Measurements from ENCODE around the gene ITGAX.

ITGAX gene

DNA sequence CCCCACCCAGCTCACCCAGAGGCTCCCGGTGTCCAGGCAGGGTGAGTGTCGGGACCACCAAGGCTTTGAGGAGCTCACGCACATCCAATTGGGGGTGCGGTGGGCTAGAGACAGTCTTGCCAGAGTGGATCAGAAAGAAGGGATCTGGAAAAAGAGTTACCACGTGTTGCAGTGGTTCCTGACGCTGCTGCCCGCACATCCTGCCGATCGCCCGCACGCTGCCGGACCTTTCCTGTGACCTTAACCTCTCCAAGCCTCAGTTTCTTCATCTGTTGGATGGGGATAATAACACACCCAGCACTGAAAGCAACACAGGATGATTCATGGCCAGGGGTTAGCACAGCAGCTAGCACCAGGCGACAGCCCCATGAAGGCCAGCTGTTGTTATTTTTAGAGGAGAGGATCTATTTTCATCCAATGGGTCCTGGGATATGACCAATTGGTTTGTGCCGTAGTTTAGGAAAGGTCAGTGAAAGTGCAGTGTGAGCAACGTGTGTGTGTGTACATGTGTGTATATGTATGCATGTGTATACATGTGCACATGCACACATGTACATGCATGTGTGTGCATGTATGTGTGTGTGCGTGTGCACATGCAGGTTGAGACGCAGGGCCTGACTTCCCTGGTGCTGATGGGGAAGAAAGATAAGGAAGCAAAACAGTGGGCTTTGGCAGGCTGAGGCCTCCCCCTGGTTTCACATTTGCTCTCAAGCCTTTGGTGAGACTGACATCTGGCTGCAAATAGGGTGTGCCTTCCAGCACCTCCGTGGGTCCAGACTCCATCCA, 2.5 kb downstream of the ITGAX start:
- peaks cover 47% of the 10 kb centered on the region for H3K4me1 Mint-ChIP-seq (ENCODE audit: low read depth)
- no peaks in the 10 kb centered on the region for H3K36me3 Mint-ChIP-seq (ENCODE audit: low read depth)
- H3K9me3 Mint-ChIP-seq: no peaks in the 10 kb centered on the region
- H3K27ac Mint-ChIP-seq: no peak overlapping the region
- H3K27me3 Mint-ChIP-seq: no peaks in the 10 kb centered on the region
- no peak overlapping the region for H3K4me3 Mint-ChIP-seq

DNA sequence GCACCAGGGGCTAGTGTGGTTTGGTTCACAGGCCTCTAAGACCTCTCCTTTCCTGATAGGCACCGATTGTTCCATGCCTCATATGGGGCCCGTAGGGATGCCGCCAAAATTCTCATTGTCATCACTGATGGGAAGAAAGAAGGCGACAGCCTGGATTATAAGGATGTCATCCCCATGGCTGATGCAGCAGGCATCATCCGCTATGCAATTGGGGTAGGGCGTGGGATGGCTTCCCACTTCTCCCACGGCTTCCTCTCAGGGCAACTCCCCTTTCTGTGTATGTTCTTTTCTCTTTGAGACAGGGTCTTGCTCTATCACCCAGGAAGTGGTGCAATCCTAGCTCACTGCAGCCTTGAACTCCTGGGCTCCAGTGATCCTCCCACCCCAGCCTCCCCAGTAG, 5.3 kb downstream of the ITGAX start:
- no peaks in the 10 kb centered on the region for H3K27me3 Mint-ChIP-seq
- H3K4me1 Mint-ChIP-seq (ENCODE audit: low read depth): peaks cover 32% of the 10 kb centered on the region
- no peaks in the 10 kb centered on the region for H3K9me3 Mint-ChIP-seq
- H3K4me3 Mint-ChIP-seq: no peak overlapping the region
- H3K36me3 Mint-ChIP-seq (ENCODE audit: low read depth): no peaks in the 10 kb centered on the region
- H3K27ac Mint-ChIP-seq: no peak overlapping the region

DNA sequence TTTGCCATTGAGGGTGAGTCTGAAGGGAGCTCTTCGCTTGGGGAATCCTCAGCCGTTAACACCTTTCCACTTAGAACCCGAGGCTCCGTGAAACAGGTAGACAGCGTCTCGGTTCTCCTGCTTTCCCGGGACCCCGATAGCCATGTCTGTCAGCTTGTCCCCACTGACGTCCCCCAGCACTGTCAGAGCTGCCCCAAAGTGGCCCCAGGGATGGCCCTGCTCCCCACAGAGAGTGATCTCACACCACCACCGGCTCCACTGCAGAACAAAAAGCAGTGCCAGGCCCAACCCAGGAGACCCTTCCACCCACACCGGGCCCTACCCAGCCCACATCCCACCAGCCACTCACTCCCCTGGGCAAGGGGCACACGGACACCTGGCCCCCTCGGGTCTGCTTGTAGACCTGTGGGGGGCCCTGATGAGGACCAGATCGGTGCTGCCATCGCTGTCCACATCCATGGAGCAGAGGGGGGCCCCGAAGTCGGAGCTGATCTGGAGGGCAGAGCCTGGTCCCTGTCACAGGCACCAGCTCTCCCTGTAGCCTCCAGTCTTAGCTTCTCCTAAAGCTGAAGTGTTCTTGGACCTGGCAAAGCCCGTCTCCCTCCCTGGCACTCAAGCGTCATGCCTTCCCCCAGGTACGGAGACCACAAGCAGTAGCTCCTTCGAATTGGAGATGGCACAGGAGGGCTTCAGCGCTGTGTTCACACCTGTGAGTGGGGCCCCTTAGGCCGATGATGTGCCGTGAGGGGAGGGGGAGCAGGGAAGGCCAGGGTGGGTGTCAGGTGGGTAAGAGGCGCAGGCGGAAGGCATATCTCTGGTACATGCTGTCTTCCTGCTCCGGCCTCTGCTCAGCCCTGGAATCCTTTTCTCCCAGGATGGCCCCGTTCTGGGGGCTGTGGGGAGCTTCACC, 6.5 kb downstream of the ITGAX start:
- H3K27me3 Mint-ChIP-seq: no peaks in the 10 kb centered on the region
- H3K4me1 Mint-ChIP-seq (ENCODE audit: low read depth): peaks cover 33% of the 10 kb centered on the region
- no peak overlapping the region for H3K4me3 Mint-ChIP-seq
- no peaks in the 10 kb centered on the region for H3K36me3 Mint-ChIP-seq (ENCODE audit: low read depth)
- no peak overlapping the region for H3K27ac Mint-ChIP-seq
- no peaks in the 10 kb centered on the region for H3K9me3 Mint-ChIP-seq

DNA sequence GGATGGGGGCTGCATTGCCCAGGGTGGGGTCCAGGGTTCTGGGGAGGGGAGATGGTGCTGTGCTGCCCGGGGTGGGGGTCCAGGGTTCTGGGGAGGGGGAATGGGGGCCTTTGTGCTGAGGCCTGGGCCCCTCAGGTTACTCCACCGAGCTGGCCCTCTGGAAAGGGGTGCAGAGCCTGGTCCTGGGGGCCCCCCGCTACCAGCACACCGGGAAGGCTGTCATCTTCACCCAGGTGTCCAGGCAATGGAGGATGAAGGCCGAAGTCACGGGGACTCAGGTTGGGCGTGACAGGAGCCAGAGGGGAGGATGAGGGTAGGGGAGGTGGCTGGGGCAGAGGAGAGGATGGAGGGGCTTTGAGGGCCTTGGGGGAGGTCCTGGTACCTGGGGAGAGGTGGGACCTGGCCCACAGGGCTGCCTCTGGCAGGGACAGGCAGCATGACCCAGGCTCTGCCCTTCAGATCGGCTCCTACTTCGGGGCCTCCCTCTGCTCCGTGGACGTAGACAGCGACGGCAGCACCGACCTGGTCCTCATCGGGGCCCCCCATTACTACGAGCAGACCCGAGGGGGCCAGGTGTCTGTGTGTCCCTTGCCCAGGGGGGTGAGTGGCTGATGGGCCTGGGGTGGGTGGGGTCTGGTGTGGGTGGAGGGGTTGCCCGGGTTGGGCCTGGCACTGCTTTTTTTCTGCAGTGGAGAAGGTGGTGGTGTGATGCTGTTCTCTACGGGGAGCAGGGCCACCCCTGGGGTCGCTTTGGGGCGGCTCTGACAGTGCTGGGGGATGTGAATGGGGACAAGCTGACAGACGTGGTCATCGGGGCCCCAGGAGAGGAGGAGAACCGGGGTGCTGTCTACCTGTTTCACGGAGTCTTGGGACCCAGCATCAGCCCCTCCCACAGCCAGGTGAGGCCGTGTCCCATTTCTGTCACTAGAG, 7.8 kb downstream of the ITGAX start:
- H3K9me3 Mint-ChIP-seq: no peaks in the 10 kb centered on the region
- no peaks in the 10 kb centered on the region for H3K27me3 Mint-ChIP-seq
- no peak overlapping the region for H3K4me3 Mint-ChIP-seq
- no peak overlapping the region for H3K27ac Mint-ChIP-seq
- no peaks in the 10 kb centered on the region for H3K36me3 Mint-ChIP-seq (ENCODE audit: low read depth)
- H3K4me1 Mint-ChIP-seq (ENCODE audit: low read depth): peaks cover 33% of the 10 kb centered on the region

DNA sequence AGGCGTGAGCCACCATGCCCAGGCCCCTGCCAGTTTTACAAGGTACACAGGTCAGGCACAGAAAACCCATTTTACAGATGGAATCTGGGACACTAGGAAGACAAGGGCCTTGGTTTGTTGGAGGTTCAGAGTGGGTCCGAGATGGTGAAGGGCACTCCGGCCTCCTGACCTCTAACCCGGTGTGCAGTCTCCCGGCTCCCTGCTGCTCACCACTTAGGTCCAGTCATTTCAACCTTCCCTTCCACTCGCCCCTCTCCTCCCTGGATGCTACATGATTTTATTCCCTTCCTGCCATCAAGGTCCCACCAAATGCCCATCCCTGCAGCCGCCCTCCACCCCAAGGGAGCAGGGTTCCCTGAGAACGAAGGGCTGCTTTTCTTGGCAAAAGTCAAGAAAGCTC, 8.7 kb downstream of the ITGAX start:
- no peaks in the 10 kb centered on the region for H3K27me3 Mint-ChIP-seq
- H3K9me3 Mint-ChIP-seq: no peaks in the 10 kb centered on the region
- peaks cover 32% of the 10 kb centered on the region for H3K4me1 Mint-ChIP-seq (ENCODE audit: low read depth)
- H3K4me3 Mint-ChIP-seq: no peak overlapping the region
- no peak overlapping the region for H3K27ac Mint-ChIP-seq
- H3K36me3 Mint-ChIP-seq (ENCODE audit: low read depth): no peaks in the 10 kb centered on the region

DNA sequence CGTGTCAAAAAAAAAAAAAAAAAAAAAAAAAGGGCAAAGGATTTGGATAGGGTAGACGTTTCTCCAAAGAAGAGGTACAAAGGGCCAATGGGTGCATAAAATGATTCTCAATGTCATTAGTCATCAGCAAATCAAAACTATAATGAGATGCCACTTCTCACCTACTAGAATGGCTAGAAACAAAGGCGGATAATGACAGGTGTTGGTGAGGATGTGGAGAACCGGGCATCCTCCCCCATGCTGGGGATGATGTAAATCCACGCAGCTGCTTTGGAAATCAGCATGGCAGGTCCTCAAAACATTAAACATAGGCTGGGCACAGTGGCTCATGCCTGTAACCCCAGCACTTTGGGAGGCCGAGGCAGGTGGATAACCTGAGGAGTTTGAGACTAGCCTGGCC, 9.4 kb downstream of the ITGAX start:
- no peaks in the 10 kb centered on the region for H3K27me3 Mint-ChIP-seq
- no peak overlapping the region for H3K27ac Mint-ChIP-seq
- H3K36me3 Mint-ChIP-seq (ENCODE audit: low read depth): no peaks in the 10 kb centered on the region
- H3K4me1 Mint-ChIP-seq (ENCODE audit: low read depth): peaks cover 32% of the 10 kb centered on the region
- H3K9me3 Mint-ChIP-seq: no peaks in the 10 kb centered on the region
- no peak overlapping the region for H3K4me3 Mint-ChIP-seq

DNA sequence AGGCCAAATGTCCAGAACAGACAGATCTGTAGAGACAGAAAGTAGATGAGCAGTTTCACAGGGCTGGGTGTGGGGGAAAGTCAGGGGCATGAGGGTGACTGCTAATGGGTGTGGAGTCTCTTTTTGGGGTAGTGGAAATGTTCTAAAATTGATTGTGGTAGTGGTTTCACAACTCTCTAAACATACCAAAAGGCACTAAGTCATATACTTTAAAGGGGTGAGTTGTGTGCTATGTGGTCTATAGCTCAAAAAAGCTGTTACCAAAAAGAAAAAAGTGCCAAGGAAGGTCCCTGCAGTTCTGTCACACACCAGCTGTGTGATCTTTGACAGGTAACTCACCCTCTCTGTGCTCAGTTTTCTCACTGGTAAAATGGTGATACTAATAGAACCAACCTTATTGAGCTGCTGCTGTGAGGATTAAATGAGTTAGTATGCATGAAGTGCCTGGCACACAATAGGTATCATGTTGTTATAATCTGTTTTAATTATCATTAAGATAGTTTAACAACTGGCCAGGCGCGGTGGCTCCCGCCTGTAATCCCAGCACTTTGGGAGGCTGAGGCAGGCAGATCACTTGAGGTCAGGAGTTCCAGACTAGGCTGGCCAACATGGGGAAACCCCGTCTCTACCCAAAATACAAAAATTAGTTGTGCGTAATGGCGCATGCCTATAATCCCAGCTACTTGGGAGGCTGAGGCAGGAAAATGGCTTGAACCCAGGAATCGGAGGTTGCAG, 10.3 kb downstream of the ITGAX start:
- Mint-ChIP-seq H3K36me3 (ENCODE audit: low read depth) (no peaks in the 10 kb centered on the region), H3K4me1 (ENCODE audit: low read depth) (peaks cover 32% of the 10 kb centered on the region)

DNA sequence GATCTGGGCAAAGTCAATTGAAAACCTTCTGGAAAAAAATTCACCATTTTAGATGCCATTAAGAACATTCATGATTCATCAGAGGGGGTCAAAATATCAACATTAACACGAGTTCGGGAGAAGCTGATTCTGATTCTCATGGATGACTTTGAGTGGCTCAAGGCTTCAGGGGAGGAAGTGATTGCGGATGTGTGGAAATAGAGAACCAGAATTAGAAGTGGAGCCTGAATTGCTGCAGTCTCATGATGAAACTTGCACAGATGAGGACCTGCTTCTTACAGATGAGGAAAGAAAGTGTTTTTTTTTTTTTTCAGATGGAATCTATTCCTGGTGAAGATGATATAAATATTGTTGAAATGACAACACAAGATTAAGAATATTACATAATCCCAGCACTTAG, 12.9 kb downstream of the ITGAX start:
- no peak overlapping the region for H3K27ac Mint-ChIP-seq

More for the DNA sequence above, 10.3 kb downstream of the ITGAX start:
- no peak overlapping the region for H3K27ac Mint-ChIP-seq
- H3K27me3 Mint-ChIP-seq: no peaks in the 10 kb centered on the region
- H3K9me3 Mint-ChIP-seq: no peaks in the 10 kb centered on the region
- H3K4me3 Mint-ChIP-seq: no peak overlapping the region

DNA sequence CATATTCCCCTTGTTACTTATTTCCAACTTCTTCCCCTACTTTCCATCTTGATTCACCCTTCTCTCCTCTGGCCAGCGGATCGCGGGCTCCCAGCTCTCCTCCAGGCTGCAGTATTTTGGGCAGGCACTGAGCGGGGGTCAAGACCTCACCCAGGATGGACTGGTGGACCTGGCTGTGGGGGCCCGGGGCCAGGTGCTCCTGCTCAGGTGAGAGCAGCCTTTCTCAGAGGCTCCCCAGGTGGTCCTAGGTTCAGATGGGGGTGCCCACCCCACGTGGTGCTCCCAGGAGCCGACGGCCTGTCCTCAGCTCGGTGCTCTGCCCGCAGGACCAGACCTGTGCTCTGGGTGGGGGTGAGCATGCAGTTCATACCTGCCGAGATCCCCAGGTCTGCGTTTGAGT, 16.0 kb downstream of the ITGAX start:
- H3K27ac Mint-ChIP-seq: no peak overlapping the region
- no peak overlapping the region for H3K4me3 Mint-ChIP-seq
- no peaks in the 10 kb centered on the region for H3K36me3 Mint-ChIP-seq (ENCODE audit: low read depth)
- no peaks in the 10 kb centered on the region for H3K27me3 Mint-ChIP-seq
- peaks cover 5% of the 10 kb centered on the region for H3K9me3 Mint-ChIP-seq
- H3K4me1 Mint-ChIP-seq (ENCODE audit: low read depth): peaks cover 16% of the 10 kb centered on the region

More for the DNA sequence above, 12.9 kb downstream of the ITGAX start:
- H3K27me3 Mint-ChIP-seq: no peaks in the 10 kb centered on the region
- peaks cover 32% of the 10 kb centered on the region for H3K4me1 Mint-ChIP-seq (ENCODE audit: low read depth)
- no peaks in the 10 kb centered on the region for H3K9me3 Mint-ChIP-seq
- no peak overlapping the region for H3K4me3 Mint-ChIP-seq
- H3K36me3 Mint-ChIP-seq (ENCODE audit: low read depth): no peaks in the 10 kb centered on the region

DNA sequence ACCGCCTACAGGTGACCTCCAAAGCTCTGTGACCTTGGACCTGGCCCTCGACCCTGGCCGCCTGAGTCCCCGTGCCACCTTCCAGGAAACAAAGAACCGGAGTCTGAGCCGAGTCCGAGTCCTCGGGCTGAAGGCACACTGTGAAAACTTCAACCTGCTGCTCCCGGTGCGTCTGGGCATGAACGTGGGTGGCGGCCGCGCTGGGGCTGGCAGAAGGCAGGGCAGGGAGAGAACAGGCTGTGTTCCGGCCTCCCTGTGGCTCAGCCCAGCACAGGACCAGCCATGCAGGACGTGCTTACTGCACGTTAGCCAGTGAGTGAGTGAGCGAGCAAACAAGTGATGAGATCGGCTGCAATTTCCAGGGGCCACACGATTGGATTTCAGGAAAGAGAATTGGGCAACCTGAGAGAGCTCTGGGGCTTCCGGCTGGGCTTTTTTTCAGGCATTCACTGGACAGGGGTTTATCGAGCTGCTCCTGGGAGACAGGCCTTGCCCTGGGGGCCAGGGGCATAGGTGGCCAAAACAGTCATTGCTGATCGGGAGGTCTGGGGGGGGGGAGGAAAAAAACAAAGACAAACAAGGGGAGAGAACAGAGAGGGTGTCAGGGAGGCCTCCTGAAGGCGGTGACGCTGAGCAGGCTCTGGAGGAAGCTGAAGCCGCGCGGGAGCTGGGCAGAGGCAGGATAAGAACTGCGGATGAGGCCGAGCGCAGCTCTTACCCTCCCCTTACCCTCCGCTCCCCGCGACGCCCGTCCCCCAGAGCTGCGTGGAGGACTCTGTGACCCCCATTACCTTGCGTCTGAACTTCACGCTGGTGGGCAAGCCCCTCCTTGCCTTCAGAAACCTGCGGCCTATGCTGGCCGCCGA, 16.9 kb downstream of the ITGAX start:
- H3K27me3 Mint-ChIP-seq: no peaks in the 10 kb centered on the region
- peaks cover 8% of the 10 kb centered on the region for H3K4me1 Mint-ChIP-seq (ENCODE audit: low read depth)
- H3K36me3 Mint-ChIP-seq (ENCODE audit: low read depth): no peaks in the 10 kb centered on the region
- H3K4me3 Mint-ChIP-seq: no peak overlapping the region
- H3K9me3 Mint-ChIP-seq: peaks cover 5% of the 10 kb centered on the region
- H3K27ac Mint-ChIP-seq: no peak overlapping the region

DNA sequence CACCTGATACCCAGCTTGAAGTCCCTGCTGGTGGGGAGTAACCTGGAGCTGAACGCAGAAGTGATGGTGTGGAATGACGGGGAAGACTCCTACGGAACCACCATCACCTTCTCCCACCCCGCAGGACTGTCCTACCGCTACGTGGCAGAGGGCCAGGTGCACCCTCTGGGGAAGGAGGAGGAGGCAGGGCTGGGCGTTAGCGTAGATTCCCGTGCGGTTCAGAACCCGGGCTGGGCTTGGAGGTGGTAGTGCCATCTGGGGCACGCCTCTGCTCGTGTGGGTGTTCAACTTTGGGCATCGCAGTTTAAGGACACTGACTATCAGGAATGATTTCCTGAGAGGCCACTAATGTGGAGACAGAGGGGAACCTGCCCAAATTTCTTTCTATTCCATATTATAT, 18.3 kb downstream of the ITGAX start:
- H3K4me1 Mint-ChIP-seq (ENCODE audit: low read depth): no peaks in the 10 kb centered on the region
- no peak overlapping the region for H3K27ac Mint-ChIP-seq

DNA sequence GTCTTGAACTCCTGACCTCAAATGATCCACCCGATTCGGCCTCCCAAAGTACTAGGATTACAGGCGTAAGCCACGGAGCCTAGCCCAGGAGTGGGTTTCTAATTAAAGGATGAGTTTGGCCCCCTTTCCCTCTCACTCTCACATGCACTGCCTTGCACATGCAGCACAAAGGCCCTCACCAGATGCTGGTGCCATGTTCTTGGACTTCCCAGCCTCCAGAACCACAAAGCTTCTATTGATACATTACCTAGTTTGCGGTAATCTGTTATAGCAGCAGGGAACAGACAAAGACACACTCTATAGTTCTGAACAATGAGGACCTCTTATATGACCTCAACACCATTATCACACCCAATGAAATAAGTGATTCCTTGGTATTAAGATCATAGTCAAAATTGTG, 20.3 kb downstream of the ITGAX start:
- Mint-ChIP-seq H3K27ac (no peak overlapping the region), H3K4me3 (no peak overlapping the region), H3K36me3 (ENCODE audit: low read depth) (no peaks in the 10 kb centered on the region), H3K4me1 (ENCODE audit: low read depth) (no peaks in the 10 kb centered on the region), H3K27me3 (no peaks in the 10 kb centered on the region), H3K9me3 (peaks cover 5% of the 10 kb centered on the region)

More for the DNA sequence above, 18.3 kb downstream of the ITGAX start:
- Mint-ChIP-seq H3K4me3 (no peak overlapping the region), H3K9me3 (peaks cover 5% of the 10 kb centered on the region), H3K36me3 (ENCODE audit: low read depth) (no peaks in the 10 kb centered on the region), H3K27me3 (no peaks in the 10 kb centered on the region)

DNA sequence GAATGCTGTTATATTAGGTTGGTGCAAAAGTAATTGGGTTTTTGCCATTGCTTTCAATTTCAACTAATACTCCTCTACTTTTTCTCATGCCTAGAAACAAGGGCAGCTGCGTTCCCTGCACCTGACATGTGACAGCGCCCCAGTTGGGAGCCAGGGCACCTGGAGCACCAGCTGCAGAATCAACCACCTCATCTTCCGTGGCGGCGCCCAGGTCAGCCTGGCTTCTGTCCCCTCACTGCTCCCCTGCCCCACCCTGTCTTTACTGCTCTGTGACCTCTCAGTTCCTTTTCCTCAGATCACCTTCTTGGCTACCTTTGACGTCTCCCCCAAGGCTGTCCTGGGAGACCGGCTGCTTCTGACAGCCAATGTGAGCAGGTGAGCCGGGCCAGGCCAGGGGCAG, 21.7 kb downstream of the ITGAX start:
- H3K9me3 Mint-ChIP-seq: peaks cover 5% of the 10 kb centered on the region
- no peak overlapping the region for H3K4me3 Mint-ChIP-seq
- H3K36me3 Mint-ChIP-seq (ENCODE audit: low read depth): no peaks in the 10 kb centered on the region
- no peak overlapping the region for H3K27ac Mint-ChIP-seq
- H3K27me3 Mint-ChIP-seq: no peaks in the 10 kb centered on the region
- H3K4me1 Mint-ChIP-seq (ENCODE audit: low read depth): no peaks in the 10 kb centered on the region

Data from stimulated activated naive CD8-positive, alpha-beta T cell treated with anti-CD3 and anti-CD28 coated beads, Interleukin-15, Interleukin-2, amounts not matched to agents 100 ng/mL and 50 ng/mL, for 24 hours (primary cell).